NOMO-1 treated with dmso at 0.1 percent for 144 hours (cell line): ENCODE results near the gene AGXT.
A peak's percentile ranks its signal among the peaks of the same experiment; 100 is the strongest.

ENCODE experiments used
- DNase-seq: peaks from one replicate; lab custom pipeline; 2025; ENCODE audit not compliant: unreplicated experiment; lab: John Stamatoyannopoulos, UW

Gene AGXT

GRCh38 chr2:240884221-240884620 lies 15.6 kb downstream of the AGXT start:
- DNase-seq = no peak

GRCh38 chr2:240884745-240885144 lies 16.1 kb downstream of the AGXT start:
- DNase-seq = no peak

GRCh38 chr2:240885566-240885965 lies 16.9 kb downstream of the AGXT start:
- DNase-seq = no peak

GRCh38 chr2:240886023-240886565 lies 17.5 kb downstream of the AGXT start:
- DNase-seq = peak; percentile 55

GRCh38 chr2:240886678-240887609 lies 18.3 kb downstream of the AGXT start:
- DNase-seq = no peak

- DNase-seq = no peak
Observed at GRCh38 chr2:240887631-240888030, 19.0 kb downstream of the AGXT start.

- DNase-seq = no peak
Observed at GRCh38 chr2:240888130-240888889, 19.7 kb downstream of the AGXT start.

GRCh38 chr2:240888890-240889573 lies 20.4 kb downstream of the AGXT start:
- DNase-seq = no peak

- no peak for DNase-seq
Observed at GRCh38 chr2:240889601-240890560, 21.3 kb downstream of the AGXT start.

GRCh38 chr2:240890691-240891090 lies 22.1 kb downstream of the AGXT start:
- DNase-seq = no peak

GRCh38 chr2:240891492-240892340 lies 23.1 kb downstream of the AGXT start:
- no peak for DNase-seq

GRCh38 chr2:240892356-240892755 lies 23.7 kb downstream of the AGXT start:
- no peak for DNase-seq

- no peak for DNase-seq
Observed at GRCh38 chr2:240892925-240893324, 24.3 kb downstream of the AGXT start.

- DNase-seq = no peak
Observed at GRCh38 chr2:240893363-240893844, 24.8 kb downstream of the AGXT start.

- DNase-seq = no peak
Observed at GRCh38 chr2:240894006-240894405, 25.4 kb downstream of the AGXT start.

GRCh38 chr2:240894836-240895558 lies 26.4 kb downstream of the AGXT start:
- DNase-seq = no peak

- no peak for DNase-seq
Observed at GRCh38 chr2:240895656-240896388, 27.2 kb downstream of the AGXT start, which contains the start of gene MAB21L4. MAB21L4 (minus strand) TSS chr2:240896156; CDS start chr2:240895997, 159 bp downstream.

GRCh38 chr2:240896394-240896793 lies 27.8 kb downstream of the AGXT start:
- DNase-seq = no peak
